ENCODE results near the gene CASQ2.

DNA sequence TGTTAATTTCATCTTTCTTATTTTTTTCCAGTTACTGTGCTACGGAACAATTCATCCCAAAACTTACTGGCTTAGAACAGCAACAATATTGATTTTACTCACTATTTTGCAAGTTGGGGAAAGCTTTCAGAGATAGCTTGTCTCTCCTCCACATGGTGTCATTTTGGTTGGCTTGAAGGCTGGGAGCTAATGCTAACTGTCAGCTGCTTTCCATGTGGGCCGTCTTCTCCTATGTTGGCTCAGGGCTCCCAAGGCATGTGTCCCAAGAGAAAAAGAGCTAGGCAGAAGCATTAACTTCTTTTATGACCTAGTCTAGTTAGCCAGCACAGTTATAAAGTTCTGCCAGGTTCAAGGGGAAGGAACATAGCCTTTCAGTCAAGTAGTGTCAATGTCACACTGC is 33.9 kb upstream of the CASQ2 start:
- TF ChIP-seq, protein P1, sequence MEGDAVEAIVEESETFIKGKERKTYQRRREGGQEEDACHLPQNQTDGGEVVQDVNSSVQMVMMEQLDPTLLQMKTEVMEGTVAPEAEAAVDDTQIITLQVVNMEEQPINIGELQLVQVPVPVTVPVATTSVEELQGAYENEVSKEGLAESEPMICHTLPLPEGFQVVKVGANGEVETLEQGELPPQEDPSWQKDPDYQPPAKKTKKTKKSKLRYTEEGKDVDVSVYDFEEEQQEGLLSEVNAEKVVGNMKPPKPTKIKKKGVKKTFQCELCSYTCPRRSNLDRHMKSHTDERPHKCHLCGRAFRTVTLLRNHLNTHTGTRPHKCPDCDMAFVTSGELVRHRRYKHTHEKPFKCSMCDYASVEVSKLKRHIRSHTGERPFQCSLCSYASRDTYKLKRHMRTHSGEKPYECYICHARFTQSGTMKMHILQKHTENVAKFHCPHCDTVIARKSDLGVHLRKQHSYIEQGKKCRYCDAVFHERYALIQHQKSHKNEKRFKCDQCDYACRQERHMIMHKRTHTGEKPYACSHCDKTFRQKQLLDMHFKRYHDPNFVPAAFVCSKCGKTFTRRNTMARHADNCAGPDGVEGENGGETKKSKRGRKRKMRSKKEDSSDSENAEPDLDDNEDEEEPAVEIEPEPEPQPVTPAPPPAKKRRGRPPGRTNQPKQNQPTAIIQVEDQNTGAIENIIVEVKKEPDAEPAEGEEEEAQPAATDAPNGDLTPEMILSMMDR (conservative IDR thresholded peaks at IDR 0.05; ENCODE audit: low read depth, low read length) = no peak
- no peak for TF ChIP-seq FOS (IDR thresholded peaks at IDR 0.05; ENCODE audit: low read depth, low read length)
- TF ChIP-seq RFX5 (IDR thresholded peaks at IDR 0.05; ENCODE audit: low read depth, low read length) = no peak
- no peak for TF ChIP-seq MAZ (IDR thresholded peaks at IDR 0.05; ENCODE audit: borderline replicate concordance, low read depth, low read length)
- no peak for TF ChIP-seq POLR2A (IDR thresholded peaks at IDR 0.05; ENCODE audit: low read depth, low read length)
- no peak for TF ChIP-seq RAD21 (IDR thresholded peaks at IDR 0.05; ENCODE audit: low read length)
- no peak for TF ChIP-seq MXI1 (IDR thresholded peaks at IDR 0.05; ENCODE audit: borderline replicate concordance, low read depth, low read length)
- TF ChIP-seq, protein P2, sequence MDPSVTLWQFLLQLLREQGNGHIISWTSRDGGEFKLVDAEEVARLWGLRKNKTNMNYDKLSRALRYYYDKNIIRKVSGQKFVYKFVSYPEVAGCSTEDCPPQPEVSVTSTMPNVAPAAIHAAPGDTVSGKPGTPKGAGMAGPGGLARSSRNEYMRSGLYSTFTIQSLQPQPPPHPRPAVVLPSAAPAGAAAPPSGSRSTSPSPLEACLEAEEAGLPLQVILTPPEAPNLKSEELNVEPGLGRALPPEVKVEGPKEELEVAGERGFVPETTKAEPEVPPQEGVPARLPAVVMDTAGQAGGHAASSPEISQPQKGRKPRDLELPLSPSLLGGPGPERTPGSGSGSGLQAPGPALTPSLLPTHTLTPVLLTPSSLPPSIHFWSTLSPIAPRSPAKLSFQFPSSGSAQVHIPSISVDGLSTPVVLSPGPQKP (IDR thresholded peaks at IDR 0.05; ENCODE audit: borderline replicate concordance, low read depth, low read length) = no peak
- no peak for TF ChIP-seq MAFK (IDR thresholded peaks at IDR 0.05; ENCODE audit: low read depth, low read length)
- no peak for TF ChIP-seq SMC3 (IDR thresholded peaks at IDR 0.05; ENCODE audit: low read depth, low read length)
- no peak for TF ChIP-seq BHLHE40 (IDR thresholded peaks at IDR 0.05; ENCODE audit: low read depth, low read length)
- TF ChIP-seq, protein P3, sequence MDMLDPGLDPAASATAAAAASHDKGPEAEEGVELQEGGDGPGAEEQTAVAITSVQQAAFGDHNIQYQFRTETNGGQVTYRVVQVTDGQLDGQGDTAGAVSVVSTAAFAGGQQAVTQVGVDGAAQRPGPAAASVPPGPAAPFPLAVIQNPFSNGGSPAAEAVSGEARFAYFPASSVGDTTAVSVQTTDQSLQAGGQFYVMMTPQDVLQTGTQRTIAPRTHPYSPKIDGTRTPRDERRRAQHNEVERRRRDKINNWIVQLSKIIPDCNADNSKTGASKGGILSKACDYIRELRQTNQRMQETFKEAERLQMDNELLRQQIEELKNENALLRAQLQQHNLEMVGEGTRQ (IDR thresholded peaks at IDR 0.05; ENCODE audit: low read depth, low read length) = no peak
- TF ChIP-seq CEBPB (IDR thresholded peaks at IDR 0.05; ENCODE audit: low read depth, low read length) = no peak
- TF ChIP-seq CHD1 (IDR thresholded peaks at IDR 0.05; ENCODE audit: low read depth, low read length) = no peak

Measured in IMR-90 (cell line).